ENCODE results near the gene SEPTIN6.
A peak's percentile ranks its signal among the peaks of the same experiment; 100 is the strongest.

SEPTIN6 gene

GRCh38 chrX:119654112-119654531 lies 38.8 kb downstream of the SEPTIN6 start:
- in situ Hi-C loops (cut with MboI; ENCODE audit: low sequenced_read_pairs) = no loop called here
- H3K27me3 ChIP-seq (ENCODE audit: low read depth) = no peaks in the 10 kb centered on the region
- H3K4me3 ChIP-seq = no peak overlapping the region
- no peak for DNase-seq (ENCODE audit: low spot score in 2 of 2)
- H3K9me3 ChIP-seq = no peaks in the 10 kb centered on the region
- H3K4me1 ChIP-seq = no peaks in the 10 kb centered on the region
- H3K36me3 ChIP-seq (replicated peaks) = peaks cover 33% of the 10 kb centered on the region

GRCh38 chrX:119648421-119648775 lies 44.6 kb downstream of the SEPTIN6 start:
- in situ Hi-C loops (cut with MboI; ENCODE audit: low sequenced_read_pairs) = no loop called here
- H3K27me3 ChIP-seq (ENCODE audit: low read depth) = no peaks in the 10 kb centered on the region
- H3K4me3 ChIP-seq = no peak overlapping the region
- H3K4me1 ChIP-seq = no peaks in the 10 kb centered on the region
- DNase-seq (ENCODE audit: low spot score in 2 of 2) = no peak
- peaks cover 42% of the 10 kb centered on the region for H3K36me3 ChIP-seq (replicated peaks)
- H3K9me3 ChIP-seq = no peaks in the 10 kb centered on the region

- in situ Hi-C loops (cut with MboI; ENCODE audit: low sequenced_read_pairs) = no loop called here
- Histone ChIP-seq H3K4me3 (no peak overlapping the region), H3K36me3 (replicated peaks) (peaks cover 40% of the 10 kb centered on the region)
Observed at GRCh38 chrX:119647552-119648420, 45.2 kb downstream of the SEPTIN6 start.

GRCh38 chrX:119647089-119647488 lies 45.9 kb downstream of the SEPTIN6 start:
- peak; percentile 8 to 17 for DNase-seq (ENCODE audit: low spot score in 2 of 2)

More at GRCh38 chrX:119647552-119648420, 45.2 kb downstream of the SEPTIN6 start:
- H3K9me3 ChIP-seq = no peaks in the 10 kb centered on the region
- no peak for DNase-seq (ENCODE audit: low spot score in 2 of 2)
- no peaks in the 10 kb centered on the region for H3K27me3 ChIP-seq (ENCODE audit: low read depth)
- no peaks in the 10 kb centered on the region for H3K4me1 ChIP-seq

GRCh38 chrX:119646515-119646914 lies 46.5 kb downstream of the SEPTIN6 start:
- H3K27me3 ChIP-seq (ENCODE audit: low read depth) = no peaks in the 10 kb centered on the region
- no peak for DNase-seq (ENCODE audit: low spot score in 2 of 2)
- H3K36me3 ChIP-seq (replicated peaks) = peaks cover 33% of the 10 kb centered on the region
- H3K9me3 ChIP-seq = no peaks in the 10 kb centered on the region
- in situ Hi-C loops (cut with MboI; ENCODE audit: low sequenced_read_pairs) = no loop called here
- H3K4me1 ChIP-seq = peaks cover 3% of the 10 kb centered on the region
- H3K4me3 ChIP-seq = no peak overlapping the region

More at GRCh38 chrX:119647089-119647488, 45.9 kb downstream of the SEPTIN6 start:
- in situ Hi-C loops (cut with MboI; ENCODE audit: low sequenced_read_pairs) = no loop called here
- peaks cover 33% of the 10 kb centered on the region for H3K36me3 ChIP-seq (replicated peaks)
- H3K4me3 ChIP-seq = no peak overlapping the region
- no peaks in the 10 kb centered on the region for H3K27me3 ChIP-seq (ENCODE audit: low read depth)
- H3K9me3 ChIP-seq = no peaks in the 10 kb centered on the region
- H3K4me1 ChIP-seq = no peaks in the 10 kb centered on the region

GRCh38 chrX:119643696-119644095 lies 49.3 kb downstream of the SEPTIN6 start:
- in situ Hi-C loops (cut with MboI; ENCODE audit: low sequenced_read_pairs) = no loop called here
- no peak overlapping the region for H3K4me3 ChIP-seq
- no peaks in the 10 kb centered on the region for H3K9me3 ChIP-seq
- H3K4me1 ChIP-seq = peaks cover 22% of the 10 kb centered on the region
- H3K36me3 ChIP-seq (replicated peaks) = peaks cover 26% of the 10 kb centered on the region
- H3K27me3 ChIP-seq (ENCODE audit: low read depth) = no peaks in the 10 kb centered on the region
- no peak for DNase-seq (ENCODE audit: low spot score in 2 of 2)

Data from HAP-1 (cell line).